H1 (cell line): ENCODE measurements around the gene NADK. TPM values are rescaled to one million over a fixed set of nuclear protein-coding genes. Genes with fewer than 3 reads are reported as not detected.

Experiments
- CTCF ChIA-PET: fragments of 300-600 bp; sonication (Branson Sonifier 250); formaldehyde crosslinking; loops from one replicate; lab custom pipeline; 2021; ENCODE audit not compliant: partially characterized antibody; lab: Charles Lee
- POLR2A ChIA-PET: fragments of 300-600 bp; sonication (Branson Sonifier 250); formaldehyde crosslinking; loops from one replicate; lab custom pipeline; 2021; ENCODE audit warnings: inconsistent platforms; ENCODE audit not compliant: partially characterized antibody; lab: Charles Lee
- DNase-seq, 2 experiments: peaks; one replicate each; pipeline versions ENCODE4 v3.0.0 to v3.0.0-alpha.2; 2010 to 2022; ENCODE audit warnings: low spot score in 2 of 2, low read depth in 1 of 2, mixed read lengths in 1 of 2
- FAIRE-seq: peaks from 2 replicates; lab custom pipeline; 2011; peaks lifted over from hg19 to GRCh38; lab: Jason Lieb, UNC
- H2AFZ ChIP-seq: 2 replicates; pipeline ENCODE4 v1.8.1; 2012; ENCODE audit warnings: low read length, inconsistent platforms
- H2AK5ac ChIP-seq: 2 replicates; pipeline ENCODE4 v1.6.1; 2013; ENCODE audit warnings: low read depth, low read length
- H2BK120ac ChIP-seq: replicated peaks from 2 replicates; pipeline ENCODE3; 2013; ENCODE audit warnings: low read depth, low read length, inconsistent platforms
- H2BK12ac ChIP-seq: 2 replicates; pipeline ENCODE4 v1.6.1; 2013; ENCODE audit warnings: low read depth, low read length
- H2BK15ac ChIP-seq: 2 replicates; pipeline ENCODE4 v1.6.1; 2013; ENCODE audit warnings: low read length
- H2BK20ac ChIP-seq: 2 replicates; pipeline ENCODE4 v1.6.1; 2013; ENCODE audit warnings: low read length
- H2BK5ac ChIP-seq: 2 replicates; pipeline ENCODE4 v1.6.1; 2013; ENCODE audit warnings: low read depth, low read length
- H3K14ac ChIP-seq: 2 replicates; pipeline ENCODE4 v1.6.1; 2013; ENCODE audit warnings: inconsistent platforms; ENCODE audit not compliant: insufficient read length
- H3K18ac ChIP-seq: 2 replicates; pipeline ENCODE4 v1.6.1; 2013; ENCODE audit warnings: low read length; ENCODE audit errors: extremely low read depth
- H3K23ac ChIP-seq: 2 replicates; pipeline ENCODE4 v1.6.1; 2013; ENCODE audit warnings: inconsistent platforms; ENCODE audit not compliant: insufficient read length
- H3K23me2 ChIP-seq: 2 replicates; pipeline ENCODE4 v1.6.1; 2013; ENCODE audit warnings: low read depth, low read length
- H3K27ac ChIP-seq: 2 replicates; pipeline ENCODE4 v1.6.1; 2011; ENCODE audit warnings: low read depth, low read length, inconsistent platforms
- H3K27me3 ChIP-seq, 4 experiments: replicated peaks in 1 of 4; 1 replicate in 1 of 4; 2 replicates in 3 of 4; pipeline versions ENCODE4 v1.6.1 to v1.8.1; 2011 to 2013; ENCODE audit warnings: low read length in 3 of 4, mild to moderate bottlenecking in 3 of 4, inconsistent platforms in 2 of 4, mixed read lengths in 2 of 4, moderate library complexity in 1 of 4; ENCODE audit not compliant: control insufficient read depth in 3 of 4, insufficient read depth in 3 of 4; ENCODE audit errors: extremely low read depth in 1 of 4
- H3K36me3 ChIP-seq, 4 experiments: 2 replicates each; pipeline versions ENCODE4 v1.6.1 to v1.8.1; 2011 to 2013; ENCODE audit warnings: mild to moderate bottlenecking in 4 of 4, low read length in 3 of 4, moderate library complexity in 2 of 4, control low read depth in 1 of 4, inconsistent platforms in 1 of 4; ENCODE audit not compliant: insufficient read depth in 4 of 4, control insufficient read depth in 2 of 4
- H3K4ac ChIP-seq: replicated peaks from 2 replicates; pipeline ENCODE3; 2013; ENCODE audit warnings: low read length, low read depth, mixed read lengths, inconsistent platforms; ENCODE audit not compliant: insufficient read length
- H3K4me1 ChIP-seq, 4 experiments: replicated peaks in 1 of 4; 1 replicate in 1 of 4; 2 replicates in 3 of 4; pipeline versions ENCODE4 v1.6.1 to v1.8.1; 2011 to 2013; ENCODE audit warnings: low read length in 3 of 4, inconsistent platforms in 2 of 4, mixed read lengths in 1 of 4; ENCODE audit not compliant: insufficient read depth in 4 of 4, control insufficient read depth in 3 of 4
- H3K4me2 ChIP-seq, 2 experiments: 2 replicates each; pipeline versions ENCODE4 v1.6.1 to v1.8.1; 2011 to 2013; ENCODE audit warnings: low read depth in 2 of 2, low read length in 2 of 2, control low read depth in 1 of 2, inconsistent platforms in 1 of 2, mild to moderate bottlenecking in 1 of 2; ENCODE audit not compliant: insufficient read depth in 1 of 2
- H3K4me3 ChIP-seq, 4 experiments: fragments of 200-600, 300-600 bp in 1 of 4; sonication (generic), shearing (Covaris generic), sonication (Bioruptor Twin) in 1 of 4; 2 replicates each; pipeline versions ENCODE4 v1.5.1 to v1.8.1; 2011 to 2016; ENCODE audit warnings: low read length in 4 of 4, low read depth in 3 of 4, control low read depth in 2 of 4, inconsistent platforms in 2 of 4, mild to moderate bottlenecking in 2 of 4, mixed read lengths in 1 of 4, moderate library complexity in 1 of 4; ENCODE audit not compliant: insufficient read depth in 2 of 4; ENCODE audit errors: extremely low read depth in 1 of 4
- H3K56ac ChIP-seq: replicated peaks from 2 replicates; pipeline ENCODE3; 2013; ENCODE audit warnings: low read depth, mild to moderate bottlenecking, mixed read lengths, low read length, inconsistent platforms; ENCODE audit not compliant: insufficient read length
- H3K79me1 ChIP-seq: 2 replicates; pipeline ENCODE4 v1.6.1; 2013; ENCODE audit warnings: low read depth, low read length, control low read depth
- H3K79me2 ChIP-seq, 2 experiments: 2 replicates each; pipeline versions ENCODE4 v1.6.1 to v1.8.1; 2012 to 2013; ENCODE audit warnings: low read length in 2 of 2, mild to moderate bottlenecking in 2 of 2, inconsistent platforms in 1 of 2; ENCODE audit not compliant: insufficient read depth in 2 of 2, control insufficient read depth in 1 of 2
- H3K9ac ChIP-seq, 4 experiments: replicated peaks in 1 of 4; 1 replicate in 1 of 4; 2 replicates in 3 of 4; pipeline versions ENCODE4 v1.6.1 to v1.8.1; 2011 to 2013; ENCODE audit warnings: low read depth in 3 of 4, low read length in 3 of 4, control low read depth in 2 of 4, mild to moderate bottlenecking in 2 of 4, moderate library complexity in 2 of 4, inconsistent platforms in 1 of 4; ENCODE audit errors: extremely low read depth in 1 of 4
- H3K9me3 ChIP-seq, 2 experiments: 2 replicates each; pipeline versions ENCODE4 v1.6.1 to v1.8.1; 2012 to 2013; ENCODE audit warnings: mild to moderate bottlenecking in 2 of 2, moderate library complexity in 2 of 2, control low read depth in 1 of 2, inconsistent platforms in 1 of 2, low read depth in 1 of 2, low read length in 1 of 2, mixed read lengths in 1 of 2; ENCODE audit not compliant: insufficient read depth in 2 of 2
- H4K20me1 ChIP-seq, 2 experiments: replicated peaks in 1 of 2; 2 replicates each; pipeline versions ENCODE3 to v1.8.1; 2011 to 2013; ENCODE audit warnings: inconsistent platforms in 2 of 2, low read length in 2 of 2, mild to moderate bottlenecking in 1 of 2; ENCODE audit not compliant: insufficient read depth in 2 of 2, control insufficient read depth in 1 of 2
- H4K5ac ChIP-seq: 2 replicates; pipeline ENCODE4 v1.6.1; 2013; ENCODE audit warnings: low read length, low read depth, mixed read lengths, inconsistent platforms; ENCODE audit not compliant: insufficient read length
- H4K8ac ChIP-seq: 2 replicates; pipeline ENCODE4 v1.8.0; 2013; ENCODE audit warnings: mild to moderate bottlenecking, moderate library complexity, low read length, inconsistent platforms; ENCODE audit not compliant: insufficient read depth; ENCODE audit errors: extremely low read depth
- H4K91ac ChIP-seq: replicated peaks from 2 replicates; pipeline ENCODE3; 2013; ENCODE audit warnings: low read length, mixed read lengths, inconsistent platforms; ENCODE audit not compliant: insufficient read length
- SAP30 ChIP-seq: fragments of 300-600 bp; sonication (generic); IDR thresholded peaks from 2 replicates; pipeline ENCODE4 v1.7.1; 2012; ENCODE audit warnings: low read length, moderate library complexity, mild to moderate bottlenecking, inconsistent platforms; ENCODE audit not compliant: insufficient read depth, insufficient replicate concordance
- WGBS, 2 experiments: shearing (Covaris generic) in 1 of 2; methylation state at CpG; one replicate each; pipeline versions ENCODE4 v1.1.6 to v1.1.7; 2013 to 2015; ENCODE audit warnings: low lambda C conversion rate in 2 of 2, mixed read lengths in 2 of 2, inconsistent platforms in 1 of 2, low coverage in 1 of 2, missing lambda C conversion rate in 1 of 2; ENCODE audit not compliant: insufficient replicate concordance in 2 of 2, insufficient coverage in 1 of 2, insufficient read length in 1 of 2; ENCODE audit errors: extremely low coverage in 1 of 2, missing lambda C conversion rate in 1 of 2; 5-methylcytosine and 5-hydroxymethylcytosine counted together
- polyA plus RNA-seq, 7 experiments: library from polyadenylated mRNA; depleted of rRNA in 3 of 7; stranded (reverse) in 5 of 7; unstranded in 2 of 7; fragments of >200 nt in 5 of 7; fragments of 200-250 nt in 2 of 7; gene quantifications; 1 replicate in 5 of 7; 2 replicates in 1 of 7; 4 replicates in 1 of 7; pipeline versions ENCODE4 v1.2.1 to v1.2.3, GENCODE V29; 2011 to 2013; ENCODE audit warnings: missing spikeins in 2 of 7, mixed read lengths in 2 of 7
- total RNA-seq: library from RNA; stranded (reverse); fragmentation: NEBNext Ultra II Directional; extraction: Animal tissue kit (Norgen Biotek cat#: 25700); gene quantifications from 2 replicates; pipeline ENCODE4 v1.2.1, GENCODE V29; 2021

NADK gene
- total and polyA plus RNA-seq, 2 of the 8 experiments (the other 6 are each of a cell fraction or from before 2014, with no cell fraction given), result 78.0 to 89.7 TPM

DNA sequence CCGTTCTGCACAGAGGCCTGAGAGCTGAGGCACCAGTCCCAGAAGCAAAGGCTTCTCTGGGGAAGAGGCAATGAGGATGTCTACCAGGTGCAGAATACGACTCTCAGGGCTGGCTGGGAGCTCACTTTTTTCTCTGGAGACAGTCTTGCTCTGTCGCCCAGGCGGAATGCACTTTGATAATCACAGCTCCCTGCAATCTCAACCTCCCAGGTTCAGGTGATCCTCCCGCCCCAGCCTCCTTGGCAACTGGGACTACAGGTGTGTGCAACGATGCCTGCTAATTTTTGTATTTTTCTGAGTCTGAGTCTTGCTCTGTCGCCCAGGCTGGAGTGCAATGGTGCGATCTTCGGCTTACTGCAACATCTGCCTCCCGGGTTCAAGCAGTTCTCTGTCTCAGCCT, 17.6 kb downstream of the NADK start:
- no peaks in the 10 kb centered on the region for H3K4me1 ChIP-seq
- H3K23me2 ChIP-seq, result no peaks in the 10 kb centered on the region
- ChIA-PET CTCF (interaction anchor here (2.1 kb wide), 1 partner anchor 16 kb away, joined by 6 read pairs; no protein-coding TSS in a partner anchor), POLR2A (no interaction called here)
- H3K27me3 ChIP-seq, result no peaks in the 10 kb centered on the region
- FAIRE-seq (no peak), DNase-seq (no peak)
- H3K4me2 ChIP-seq, result no peak overlapping the region
- WGBS, 2 experiments, result 91% methylated on average over 10 of the region's 10 CpGs; no CpG with 5 or more reads in 1 of the 2 experiments
- no peak overlapping the region for H2BK5ac ChIP-seq
- H2BK12ac ChIP-seq, result no peak overlapping the region
- H3K79me1 ChIP-seq, result peaks cover 15% of the 10 kb centered on the region
- H2BK120ac ChIP-seq, result no peak overlapping the region
- peaks cover 22 to 35% of the 10 kb centered on the region in 2 experiments for H4K20me1 ChIP-seq
- no peak overlapping the region for H2BK15ac ChIP-seq
- no peak overlapping the region for H4K8ac ChIP-seq
- no peak overlapping the region for H3K27ac ChIP-seq
- H4K91ac ChIP-seq, result no peak overlapping the region
- no peak overlapping the region for H3K18ac ChIP-seq
- no peak overlapping the region for H2AK5ac ChIP-seq
- H3K36me3 ChIP-seq, result peaks cover 10 to 60% (median 38%) of the 10 kb centered on the region in 4 experiments
- H3K9ac ChIP-seq, result no peak overlapping the region
- H4K5ac ChIP-seq, result no peak overlapping the region
- H3K9me3 ChIP-seq, result no peaks in the 10 kb centered on the region
- H3K4ac ChIP-seq, result no peak overlapping the region
- no peak overlapping the region for H3K23ac ChIP-seq
- H2AFZ ChIP-seq, result no peak overlapping the region
- H3K79me2 ChIP-seq, result peaks cover 5 to 35% of the 10 kb centered on the region in 2 experiments; a peak in 3 of 4 replicates
- H3K4me3 ChIP-seq, result no peak overlapping the region
- H3K14ac ChIP-seq, result no peak overlapping the region
- H2BK20ac ChIP-seq, result no peak overlapping the region
- no peak overlapping the region for H3K56ac ChIP-seq
- TF ChIP-seq SAP30, result no peak
